ENCODE results near the gene FSD1.

Gene FSD1

DNA sequence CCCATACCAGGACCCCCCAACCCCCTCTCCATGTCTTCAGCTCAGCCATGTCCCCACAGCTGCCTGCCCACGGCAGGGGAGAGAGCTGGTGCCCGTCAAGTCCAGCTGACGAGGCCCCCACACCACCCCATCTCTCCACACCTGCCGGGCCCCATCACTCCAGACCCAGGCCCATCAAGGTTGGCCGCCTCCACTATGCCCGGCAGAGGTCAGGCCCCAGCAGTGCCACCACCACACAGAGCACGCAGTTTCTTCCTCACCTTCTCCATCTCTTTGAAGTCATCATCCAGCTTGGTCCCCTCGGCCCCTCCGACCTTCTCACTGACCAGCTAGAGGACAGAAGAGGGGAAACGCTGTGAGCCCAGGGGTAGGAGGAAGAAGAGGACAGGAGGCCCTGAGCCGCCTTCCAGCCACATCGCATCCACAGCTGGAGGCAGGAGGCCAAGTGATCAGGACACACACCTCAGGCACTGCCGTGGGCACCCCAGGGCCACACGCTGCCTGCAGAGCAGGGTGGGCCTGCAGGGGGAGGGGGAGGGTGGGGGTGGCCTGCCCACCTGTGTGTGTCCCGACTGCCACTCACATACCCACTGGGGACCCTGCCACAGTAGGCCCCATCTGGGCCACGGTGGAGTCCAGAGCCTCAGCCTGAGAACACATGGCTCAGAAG is 62.4 kb downstream of the FSD1 start:
- no peak for DNase-seq

GRCh38 chr19:4367336-4367723 is 62.9 kb downstream of the FSD1 start:
- DNase-seq = no peak

GRCh38 chr19:4367781-4368127 is 63.4 kb downstream of the FSD1 start:
- no peak for DNase-seq

DNA sequence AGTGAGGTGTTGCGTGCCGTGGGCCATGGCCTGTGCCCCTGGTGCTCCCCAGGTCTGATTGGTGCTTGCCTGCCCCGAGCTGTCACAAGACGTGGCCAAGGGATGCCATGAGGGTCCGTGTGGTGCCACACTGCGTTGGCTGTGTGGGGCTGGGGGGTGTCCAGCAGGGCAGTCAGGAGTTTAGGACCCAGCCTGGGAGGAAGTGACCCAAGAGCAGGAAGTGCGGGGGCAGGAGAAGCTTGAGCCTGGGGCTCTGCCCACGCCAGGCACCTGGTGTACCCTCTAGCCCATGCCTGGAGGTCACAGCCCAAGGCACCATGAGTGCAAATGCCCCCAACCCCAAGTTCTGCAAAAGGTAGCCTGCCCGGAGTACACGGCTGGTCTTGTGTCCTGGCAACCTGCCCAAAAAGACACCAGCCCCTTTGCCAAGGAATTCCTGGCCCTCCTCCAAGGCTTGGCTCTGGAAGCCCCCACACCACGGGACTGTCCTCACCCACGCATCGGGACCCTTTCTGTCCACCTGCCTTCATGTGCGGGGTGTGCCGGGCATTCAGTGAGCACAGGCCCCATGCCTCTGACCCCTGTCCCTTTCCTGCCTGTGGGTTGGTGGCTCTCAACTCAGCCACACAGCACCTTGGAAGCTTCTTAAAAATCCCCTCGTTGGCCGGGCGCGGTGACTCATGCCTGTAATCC is 63.9 kb downstream of the FSD1 start:
- DNase-seq = no peak

DNA sequence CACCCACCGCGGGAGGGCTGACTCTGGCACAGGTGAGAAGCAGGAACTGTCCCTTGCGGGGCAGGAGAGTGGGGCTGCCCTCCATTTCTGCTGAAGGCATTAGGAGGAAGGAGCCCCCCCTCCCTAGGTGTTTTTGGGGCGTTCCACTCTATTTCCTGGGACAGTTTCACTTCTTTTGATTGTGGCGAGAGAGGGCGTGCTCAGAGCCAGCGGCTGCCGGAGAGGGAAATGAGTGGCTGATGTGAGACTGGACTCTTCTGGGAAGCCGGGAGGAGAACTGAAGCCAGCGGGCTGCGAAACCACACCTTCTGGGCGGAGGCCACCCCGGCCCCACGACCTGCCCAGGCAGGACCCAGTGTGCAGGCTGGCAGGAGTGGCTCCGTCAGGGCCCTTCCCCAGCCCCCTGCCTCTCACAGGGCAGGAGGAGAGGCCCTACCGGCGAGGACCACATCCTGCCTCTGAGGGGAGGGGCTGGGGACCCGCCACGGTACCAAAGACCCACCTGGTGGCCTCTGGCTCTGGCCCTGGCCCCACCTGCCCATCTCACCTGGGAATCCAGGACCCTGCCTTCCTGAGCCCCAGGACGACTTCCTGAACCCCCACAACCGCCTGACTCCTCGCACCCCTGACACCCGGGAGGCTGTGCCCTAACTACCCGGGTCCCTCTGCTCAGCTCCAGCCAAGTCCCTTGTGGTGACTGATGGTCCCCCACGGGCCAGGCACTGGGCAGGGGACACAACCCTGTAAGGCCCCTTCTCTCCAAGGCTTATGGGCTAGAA is 64.9 kb downstream of the FSD1 start:
- DNase-seq = no peak

DNA sequence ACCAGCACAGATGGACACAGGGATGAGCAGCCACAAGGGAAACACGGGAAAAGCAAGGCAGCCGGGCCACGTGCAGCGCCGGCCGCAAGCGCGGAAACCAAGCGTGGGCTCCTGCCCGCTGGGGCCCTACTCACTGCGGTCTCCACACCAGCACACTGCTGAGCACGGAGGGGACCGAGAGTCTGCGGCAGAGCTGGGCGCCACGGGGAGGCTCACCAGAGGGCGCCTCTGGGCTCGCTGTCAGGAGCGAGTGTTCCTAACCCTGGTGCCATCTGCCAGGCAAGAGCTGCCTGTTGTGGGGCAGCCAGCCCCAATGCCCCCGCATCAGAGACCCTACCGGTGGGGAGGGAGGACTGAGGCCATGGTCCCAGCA is 65.5 kb downstream of the FSD1 start:
- DNase-seq = no peak

- DNase-seq = no peak
These were observed 66.1 kb downstream of the FSD1 start for GRCh38 chr19:4370418-4371041.

- DNase-seq = no peak
These were observed 67.1 kb downstream of the FSD1 start for GRCh38 chr19:4371247-4372164.

DNA sequence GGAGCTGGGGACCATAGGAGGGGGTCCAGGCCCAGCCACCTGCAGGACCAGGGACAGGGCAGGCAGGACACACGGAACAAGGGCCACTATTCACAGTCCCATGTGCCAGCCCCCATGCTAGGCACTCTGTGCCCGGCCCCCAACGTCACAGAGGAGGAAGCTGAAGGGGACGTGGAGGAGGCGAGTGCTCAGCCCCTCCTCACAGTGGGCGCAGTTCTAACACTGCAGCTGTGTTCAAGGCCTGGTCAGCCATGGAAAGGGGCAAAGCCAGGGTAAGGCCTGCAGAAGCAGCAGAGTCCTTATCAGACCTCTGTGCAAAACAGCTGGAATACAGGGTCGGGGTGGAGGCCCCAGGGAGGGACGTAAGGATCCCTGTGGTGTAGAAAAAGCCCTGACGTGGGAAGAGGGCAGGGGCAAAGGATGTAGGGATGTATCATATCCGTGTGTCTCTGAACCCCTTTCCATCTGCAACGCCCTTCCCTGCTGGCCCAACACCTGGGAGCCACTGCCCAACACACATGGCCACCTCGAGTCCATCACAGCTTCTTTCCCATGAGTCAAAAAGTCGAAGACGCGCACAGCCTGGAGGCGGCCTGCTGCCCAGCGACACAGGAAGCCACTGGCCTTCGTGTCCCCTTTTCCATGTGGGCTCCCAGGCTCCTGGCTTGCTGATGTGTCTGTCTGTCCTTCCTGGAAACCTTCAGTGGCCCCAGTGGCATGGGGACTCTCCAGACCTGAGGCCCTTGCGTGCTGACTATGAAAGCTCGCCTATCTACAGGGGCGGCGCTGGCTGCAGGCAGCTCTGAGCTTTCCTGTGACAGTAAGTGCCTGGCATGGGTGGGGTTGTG is 68.0 kb downstream of the FSD1 start:
- DNase-seq = no peak

DNA sequence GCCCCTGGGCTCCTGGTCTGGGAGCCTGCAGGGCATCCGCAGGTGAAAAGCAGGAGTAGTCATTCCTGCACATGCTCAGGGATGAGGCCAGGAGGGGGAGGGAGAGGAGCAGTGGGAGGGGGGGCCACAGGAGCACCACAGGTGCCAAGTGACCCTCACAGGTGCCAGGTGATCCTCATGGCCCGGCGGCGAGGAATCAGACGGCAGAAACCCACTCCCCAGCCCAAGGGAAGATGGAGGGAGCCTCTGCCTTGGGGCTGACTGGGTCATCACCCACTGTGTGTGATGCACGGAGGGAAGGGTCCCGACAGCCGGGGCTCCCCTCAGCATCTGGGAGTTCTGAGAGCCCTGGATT is 68.6 kb downstream of the FSD1 start:
- no peak for DNase-seq

Measured in NCI-H2081 (cell line).